ENCODE measurements around the gene DUSP16. TPM values are rescaled to one million over a fixed set of nuclear protein-coding genes. Genes with fewer than 3 reads are reported as not detected.
"Not testable (repeated sequence)": the region's sequence is repeated elsewhere in the genome, so short reads cannot be mapped to it uniquely, and the experiment has no call there.

Gene DUSP16
- total RNA-seq, 1 donor from 2014 or later, result 19.0 TPM

GRCh38 chr12:12521888-12522287 is 40.8 kb downstream of the DUSP16 start:
- no peak for DNase-seq (ENCODE audit: extremely low read depth, low read depth, low spot score)

DNA sequence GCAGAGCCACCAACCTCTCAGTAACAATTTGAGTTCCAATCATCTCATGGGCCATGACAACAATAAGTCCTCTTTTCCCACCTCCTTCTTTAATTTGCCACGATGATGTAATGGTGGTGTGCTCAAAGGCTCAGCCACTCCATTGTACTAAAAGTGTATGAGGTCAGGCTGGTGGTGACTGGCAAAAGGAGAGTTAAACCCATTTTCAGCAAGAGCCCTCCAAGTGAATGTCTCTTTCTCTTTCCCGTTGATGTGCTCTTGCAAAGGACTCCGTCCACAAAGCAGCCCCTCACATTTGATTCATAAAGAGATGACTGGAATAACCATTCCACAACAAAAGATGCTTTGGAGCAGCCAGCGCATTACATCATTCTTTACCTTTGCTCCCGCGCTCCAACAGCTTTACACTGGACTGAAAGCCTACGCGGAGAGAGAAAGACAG is 41.6 kb downstream of the DUSP16 start:
- DNase-seq (ENCODE audit: extremely low read depth, low read depth, low spot score), result no peak

DNA sequence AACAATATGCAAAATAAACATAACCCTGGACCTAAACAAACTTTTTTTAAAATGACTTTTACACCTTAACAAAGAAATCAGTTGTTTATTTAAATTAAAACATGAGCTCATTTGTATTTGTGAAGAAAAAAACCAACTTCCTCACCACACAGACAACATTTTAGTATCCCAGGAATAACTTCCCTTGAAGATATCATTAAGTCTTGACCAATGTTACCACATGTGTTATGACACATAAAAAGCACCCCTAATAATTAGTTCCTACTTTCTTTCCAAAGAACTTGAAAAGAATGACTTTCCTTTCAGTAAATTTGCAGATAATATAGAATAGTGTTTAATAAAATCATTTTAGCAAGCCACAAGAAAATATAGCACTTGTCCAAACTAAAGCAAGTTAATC is 42.4 kb downstream of the DUSP16 start:
- DNase-seq (ENCODE audit: extremely low read depth, low read depth, low spot score), result no peak

GRCh38 chr12:12519354-12519998 is 43.2 kb downstream of the DUSP16 start:
- DNase-seq (ENCODE audit: extremely low read depth, low read depth, low spot score), result no peak

DNA sequence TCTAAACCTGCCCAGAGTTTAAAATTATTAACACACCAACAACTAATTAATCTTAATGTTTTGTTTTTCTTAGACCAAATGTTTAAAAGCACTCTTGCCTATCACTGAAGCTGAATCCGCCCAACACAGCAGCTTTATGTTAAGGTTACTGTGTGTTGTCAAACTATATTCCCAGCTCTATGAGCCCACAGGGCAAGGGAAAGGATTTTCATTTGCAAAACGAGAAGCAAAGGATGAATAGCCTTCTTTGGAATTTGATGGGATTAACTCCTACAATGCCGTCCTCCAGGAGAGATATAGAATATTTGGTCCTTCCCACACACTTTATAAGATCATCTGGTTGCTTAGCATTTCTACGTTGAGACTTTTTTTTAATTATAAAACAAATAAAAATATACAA is 43.7 kb downstream of the DUSP16 start:
- DNase-seq (ENCODE audit: extremely low read depth, low read depth, low spot score), result no peak

GRCh38 chr12:12518464-12518845 is 44.2 kb downstream of the DUSP16 start:
- DNase-seq (ENCODE audit: extremely low read depth, low read depth, low spot score), result no peak

- DNase-seq (ENCODE audit: extremely low read depth, low read depth, low spot score), result no peak
Measured at GRCh38 chr12:12513416-12514006, 49.2 kb downstream of the DUSP16 start.

GRCh38 chr12:12511895-12512711 is 50.6 kb downstream of the DUSP16 start:
- no peak for DNase-seq (ENCODE audit: extremely low read depth, low read depth, low spot score)

- no peak for DNase-seq (ENCODE audit: extremely low read depth, low read depth, low spot score)
Measured at GRCh38 chr12:12511021-12511783, 51.5 kb downstream of the DUSP16 start.

DNA sequence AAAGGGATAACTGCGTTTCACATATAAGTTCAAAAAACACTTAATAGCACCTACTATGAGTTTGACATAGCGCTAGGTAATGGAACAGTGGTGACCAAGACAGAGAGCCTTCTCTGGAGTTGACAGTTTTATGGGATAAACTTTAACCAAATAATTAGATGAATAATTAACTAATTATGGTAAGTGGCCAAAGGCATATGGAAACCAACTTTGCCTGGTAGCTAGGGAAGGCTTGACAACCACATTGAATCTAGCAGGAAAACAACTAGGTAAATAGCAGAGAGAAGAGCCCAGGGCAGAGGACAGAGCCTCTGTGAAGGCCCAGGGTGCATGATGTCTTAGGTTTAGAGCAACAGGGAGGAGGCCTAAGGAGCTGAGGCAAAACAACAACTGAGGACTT is 52.1 kb downstream of the DUSP16 start:
- no peak for DNase-seq (ENCODE audit: extremely low read depth, low read depth, low spot score)

- DNase-seq (ENCODE audit: extremely low read depth, low read depth, low spot score), result no peak
Measured at GRCh38 chr12:12510141-12510540, 52.5 kb downstream of the DUSP16 start.

GRCh38 chr12:12508612-12509011 is 54.1 kb downstream of the DUSP16 start:
- no peak for DNase-seq (ENCODE audit: extremely low read depth, low read depth, low spot score)

- DNase-seq (ENCODE audit: extremely low read depth, low read depth, low spot score), result no peak
Measured at GRCh38 chr12:12507121-12507520, 55.5 kb downstream of the DUSP16 start.

DNA sequence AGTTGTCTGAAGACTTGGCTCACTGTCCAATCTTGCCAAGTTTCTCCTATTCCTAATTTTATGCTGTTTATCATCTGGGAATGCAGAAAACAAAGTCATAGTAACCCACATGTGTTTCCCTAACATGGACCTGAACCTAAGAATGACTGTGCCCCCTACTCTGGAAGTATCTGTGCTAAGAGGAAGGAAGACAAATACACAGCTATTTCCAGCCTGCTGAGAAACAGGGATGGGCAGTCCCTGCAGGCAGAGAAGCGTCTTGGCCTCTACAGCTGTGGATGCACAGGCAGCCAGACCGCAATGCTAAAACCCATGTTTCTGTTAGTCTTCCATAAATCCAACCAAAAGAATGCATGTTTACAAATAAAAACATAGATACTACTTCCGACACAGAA is 56.2 kb downstream of the DUSP16 start:
- no peak for DNase-seq (ENCODE audit: extremely low read depth, low read depth, low spot score)

DNA sequence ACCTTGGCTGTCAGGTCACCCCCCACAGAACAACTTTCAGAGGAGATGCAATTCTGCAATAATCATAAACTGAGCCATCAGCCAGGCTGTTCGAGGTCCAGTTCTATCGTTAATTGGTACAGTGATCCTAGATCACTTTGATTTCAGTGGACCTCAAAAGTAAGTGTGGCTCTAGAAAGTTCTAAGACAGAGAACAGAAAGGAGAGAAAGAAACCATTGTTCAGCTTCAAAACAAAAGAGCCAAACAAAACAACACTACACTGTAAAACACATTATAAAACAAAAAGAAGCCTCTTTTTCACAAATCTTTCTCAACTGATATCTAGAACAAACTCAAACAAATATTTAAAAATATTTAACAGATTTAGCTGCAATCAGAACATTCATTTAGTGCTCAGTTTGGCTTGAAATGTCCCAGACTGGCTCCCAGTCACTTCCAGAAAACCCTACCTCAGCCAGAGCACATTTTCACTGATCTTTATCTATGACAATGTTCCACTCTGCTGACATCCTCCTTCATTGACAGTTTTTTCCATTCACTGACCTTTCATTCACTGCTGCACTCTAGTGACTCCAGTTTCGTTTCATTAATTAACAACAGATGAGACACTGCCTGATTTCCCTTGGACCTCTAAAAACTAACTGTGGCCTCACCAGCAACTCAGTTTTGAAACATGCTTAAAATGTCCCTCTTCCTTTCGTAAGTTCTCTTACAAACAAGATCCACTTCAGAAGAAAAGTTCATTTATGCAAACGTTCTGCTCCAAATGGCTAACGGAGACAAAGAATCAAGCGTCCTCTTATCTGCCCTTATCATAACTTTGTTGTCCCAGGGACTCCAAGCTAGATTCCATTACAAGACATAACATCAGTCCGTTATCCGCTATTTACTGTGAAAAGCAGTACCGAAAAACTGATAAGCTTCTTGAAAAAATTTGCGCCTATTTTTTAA is 56.8 kb downstream of the DUSP16 start:
- no peak for DNase-seq (ENCODE audit: extremely low read depth, low read depth, low spot score)

- no peak for DNase-seq (ENCODE audit: extremely low read depth, low read depth, low spot score)
Measured at GRCh38 chr12:12503384-12504078, 59.1 kb downstream of the DUSP16 start.

GRCh38 chr12:12502815-12503151 is 59.9 kb downstream of the DUSP16 start:
- DNase-seq (ENCODE audit: extremely low read depth, low read depth, low spot score), result no peak

GRCh38 chr12:12502130-12502814 is 60.4 kb downstream of the DUSP16 start:
- DNase-seq (ENCODE audit: extremely low read depth, low read depth, low spot score), result not testable (repeated sequence)

- DNase-seq (ENCODE audit: extremely low read depth, low read depth, low spot score), result no peak
Measured at GRCh38 chr12:12501121-12501520, 61.5 kb downstream of the DUSP16 start.

Data from glomerular endothelial cell (primary cell).